22Rv1 (cell line): ENCODE measurements around the gene CCSER1.

Source experiments
- CTCF ChIP-seq: fragments of 450-650 bp; IDR thresholded peaks from 2 replicates; pipeline ENCODE4 v1.5.1; 2017; ENCODE audit warnings: mild to moderate bottlenecking
- ZFX ChIP-seq: fragments of 450-650 bp; IDR thresholded peaks from 2 replicates; pipeline ENCODE4 v1.6.1; 2017; ENCODE audit warnings: antibody characterized with exemption, borderline replicate concordance

- TF ChIP-seq CTCF (no peak), ZFX (no peak)
These were observed 931.2 kb downstream of the CCSER1 start for GRCh38 chr4:91058345-91058744.
